GM19099 (cell line): Measurements from ENCODE around the gene CHMP4B.

ENCODE experiments used
- POLR2A ChIP-seq: IDR thresholded peaks from 3 replicates; pipeline ENCODE4 v1.6.1; 2011; ENCODE audit warnings: low read depth; ENCODE audit not compliant: insufficient read length; ENCODE audit errors: extremely low read depth

Gene CHMP4B

DNA sequence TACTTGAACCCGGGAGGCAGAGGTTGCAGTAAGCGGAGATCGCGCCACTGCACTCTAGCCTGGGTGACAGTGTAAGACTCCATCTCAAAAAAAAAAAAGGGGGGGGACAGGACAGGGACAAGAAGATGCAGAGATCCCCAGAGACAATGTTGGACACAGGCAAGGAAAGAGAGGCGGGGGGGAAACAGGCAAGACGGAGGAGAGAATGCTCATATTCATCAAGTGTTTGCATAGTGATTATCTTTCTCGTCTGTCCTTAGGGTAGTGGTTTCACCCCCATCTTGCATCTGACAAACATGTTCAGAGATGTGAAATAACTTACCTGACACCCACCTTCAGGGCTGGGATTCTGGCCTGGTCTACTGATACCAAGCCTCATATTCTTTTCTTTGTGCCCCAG, 29.0 kb downstream of the CHMP4B start:
- no peak for TF ChIP-seq POLR2A

DNA sequence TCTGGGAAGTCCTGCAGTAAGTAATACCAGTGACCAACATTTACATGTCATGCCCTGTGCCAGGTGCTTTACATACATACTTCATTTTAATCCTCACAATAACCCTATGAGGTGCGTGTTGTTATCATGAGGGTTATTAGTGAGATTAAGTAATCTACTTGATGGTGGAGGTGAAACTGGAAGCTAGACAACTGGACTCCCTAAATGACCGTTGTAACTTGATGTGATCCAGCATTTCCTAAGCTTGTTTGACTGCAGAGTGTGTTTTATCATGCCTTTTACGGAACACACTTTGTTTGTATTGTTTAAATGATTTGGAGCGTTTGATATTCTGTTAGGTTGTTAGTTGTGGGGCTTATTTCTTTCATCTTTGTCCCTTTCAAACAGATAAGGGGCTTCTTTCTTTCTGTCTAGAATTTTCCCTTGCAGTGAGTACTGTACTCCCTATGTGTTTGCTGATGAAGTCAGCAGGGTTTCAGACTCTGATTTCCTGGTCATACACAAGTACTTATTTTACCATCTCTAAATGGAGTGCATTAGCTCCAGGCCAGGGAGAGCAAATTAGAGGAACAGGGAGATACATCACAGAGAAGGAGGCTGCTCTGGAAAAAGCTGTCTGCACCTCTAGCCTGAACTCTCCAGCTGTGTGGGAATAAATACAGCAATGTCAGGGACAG, 29.7 kb downstream of the CHMP4B start:
- no peak for TF ChIP-seq POLR2A

DNA sequence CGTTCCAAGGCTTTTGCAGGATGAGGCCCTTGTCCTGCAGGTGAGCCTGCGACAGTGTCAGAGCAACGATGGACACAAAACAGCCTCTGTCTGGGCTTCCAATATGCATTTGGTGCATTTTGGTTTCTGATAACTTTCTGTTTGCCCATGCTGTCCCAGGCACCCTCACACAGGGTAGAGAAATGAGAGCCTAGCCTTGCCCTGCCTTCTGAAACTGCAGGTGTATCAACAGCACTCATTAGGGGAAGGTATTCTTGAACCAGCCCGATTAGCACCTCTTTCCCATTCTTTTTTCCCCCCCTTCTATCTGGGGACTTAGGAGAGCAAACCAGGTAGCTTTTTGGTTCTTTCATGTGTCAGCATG, 30.3 kb downstream of the CHMP4B start:
- TF ChIP-seq POLR2A, result no peak

- TF ChIP-seq POLR2A, result no peak
These were observed 31.2 kb downstream of the CHMP4B start for GRCh38 chr20:33842346-33842745.

DNA sequence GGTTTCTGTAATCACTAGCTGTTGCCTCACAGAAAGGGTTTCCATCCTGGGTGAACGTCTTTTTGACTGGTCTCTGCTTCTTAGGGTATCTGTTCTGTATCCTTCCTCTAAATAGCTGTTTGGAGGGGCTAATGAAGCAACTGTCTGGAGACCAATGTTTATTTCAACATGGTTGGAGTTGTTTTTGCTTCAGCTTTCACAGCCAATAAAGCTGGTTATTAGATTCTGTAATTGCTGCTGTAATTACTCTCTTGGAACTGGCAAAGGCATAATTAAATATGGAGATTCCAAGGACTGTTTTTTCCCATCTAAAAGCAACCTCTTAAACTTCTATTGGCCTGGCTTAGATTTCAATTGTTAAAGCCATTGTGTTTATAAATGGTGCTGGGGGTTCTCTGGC, 31.9 kb downstream of the CHMP4B start:
- no peak for TF ChIP-seq POLR2A

- no peak for TF ChIP-seq POLR2A
These were observed 32.7 kb downstream of the CHMP4B start for GRCh38 chr20:33843854-33844253.

GRCh38 chr20:33846291-33846935, 35.3 kb downstream of the CHMP4B start:
- no peak for TF ChIP-seq POLR2A

DNA sequence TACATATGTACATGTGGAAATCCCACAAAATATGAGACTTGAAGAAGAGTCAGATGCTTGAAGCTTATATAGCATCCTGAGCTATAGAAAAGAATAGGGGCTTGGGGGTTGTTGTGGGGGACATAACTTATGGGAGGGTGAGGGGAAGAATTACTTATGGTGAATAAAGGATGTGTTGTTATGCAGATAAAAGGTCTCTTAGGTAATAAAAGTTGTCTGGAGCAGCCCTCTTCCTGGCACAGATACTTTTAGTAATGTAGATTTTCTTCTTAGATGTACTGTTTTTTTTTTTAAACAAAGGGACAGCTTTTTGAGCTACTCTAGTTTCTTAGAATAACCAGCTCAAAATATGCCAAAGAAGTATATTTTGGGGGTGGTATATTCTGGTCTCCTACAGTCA, 35.9 kb downstream of the CHMP4B start:
- no peak for TF ChIP-seq POLR2A

GRCh38 chr20:33848391-33848790, 37.2 kb downstream of the CHMP4B start:
- TF ChIP-seq POLR2A, result no peak

DNA sequence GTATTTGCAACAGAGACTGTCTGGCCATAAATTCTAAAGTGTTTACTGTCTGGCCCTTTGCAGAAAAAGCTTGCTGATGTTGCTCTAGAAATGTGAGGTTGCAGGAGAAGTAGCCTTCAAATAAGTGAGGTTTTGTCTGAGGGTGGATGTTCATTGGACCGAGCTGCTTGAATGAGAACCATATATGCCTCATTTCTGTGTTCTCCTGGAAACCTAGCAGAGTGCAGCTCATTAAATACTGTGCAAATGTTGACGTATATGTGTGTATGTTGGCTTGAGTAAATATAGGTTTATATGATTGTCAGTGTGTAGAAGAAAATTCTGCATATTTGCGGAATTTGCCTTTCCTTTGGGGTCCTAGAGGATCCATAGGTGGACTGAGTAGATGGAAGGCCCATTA, 39.0 kb downstream of the CHMP4B start:
- no peak for TF ChIP-seq POLR2A

GRCh38 chr20:33851842-33852466, 40.8 kb downstream of the CHMP4B start:
- TF ChIP-seq POLR2A, result no peak

DNA sequence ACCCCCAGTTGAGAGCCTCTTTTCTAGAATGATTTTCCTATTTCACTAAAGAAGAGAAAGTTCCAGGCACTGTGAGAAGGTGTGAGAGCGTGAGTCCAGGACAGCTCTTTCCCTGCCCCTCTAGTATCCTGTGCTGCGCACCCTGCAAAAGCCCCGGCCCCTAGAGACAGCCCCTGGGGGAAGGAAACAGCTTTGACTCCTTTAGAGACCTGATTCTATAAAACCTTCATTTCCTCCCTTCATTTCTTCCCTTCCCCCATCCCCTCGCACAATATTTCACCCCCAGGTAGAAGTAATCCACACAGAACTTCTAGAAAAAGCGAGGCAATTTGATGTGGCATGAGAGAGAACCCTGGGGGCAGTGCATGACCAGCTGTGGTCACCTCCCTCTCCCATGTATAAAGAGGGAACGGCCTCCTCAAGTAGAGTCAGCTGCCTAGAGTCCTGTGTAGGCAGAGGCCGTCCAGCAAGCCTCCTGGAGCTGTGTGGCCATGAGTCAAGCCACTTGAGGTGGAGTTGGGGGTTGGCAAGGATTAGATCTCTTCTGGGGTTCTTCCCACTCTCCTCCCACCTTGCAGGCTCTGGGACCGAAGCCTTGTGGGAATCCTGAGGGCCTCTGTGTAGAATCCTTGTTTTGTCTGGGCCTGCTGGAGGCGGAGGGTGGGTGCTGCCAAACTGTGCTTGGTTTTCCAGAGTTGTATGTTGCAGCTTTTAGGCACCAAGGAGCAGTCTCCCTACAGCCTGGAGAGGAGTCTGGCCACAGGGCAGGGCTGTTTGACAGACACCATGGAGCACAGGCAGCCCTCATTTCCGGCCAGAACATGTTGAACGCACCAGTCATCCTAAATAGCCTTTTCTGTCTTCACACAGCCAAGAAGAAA, 41.7 kb downstream of the CHMP4B start:
- TF ChIP-seq POLR2A, result no peak

DNA sequence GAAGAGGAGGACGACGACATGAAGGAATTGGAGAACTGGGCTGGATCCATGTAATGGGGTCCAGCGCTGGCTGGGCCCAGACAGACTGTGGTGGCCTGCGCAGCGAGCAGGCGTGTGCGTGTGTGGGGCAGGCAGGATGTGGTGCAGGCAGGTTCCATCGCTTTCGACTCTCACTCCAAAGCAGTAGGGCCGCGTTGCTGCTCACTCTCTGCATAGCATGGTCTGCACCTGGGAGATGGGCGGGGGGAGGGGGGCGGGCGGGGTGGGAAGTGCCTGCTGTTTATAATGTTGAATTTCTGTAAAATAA, 42.3 kb downstream of the CHMP4B start:
- no peak for TF ChIP-seq POLR2A

DNA sequence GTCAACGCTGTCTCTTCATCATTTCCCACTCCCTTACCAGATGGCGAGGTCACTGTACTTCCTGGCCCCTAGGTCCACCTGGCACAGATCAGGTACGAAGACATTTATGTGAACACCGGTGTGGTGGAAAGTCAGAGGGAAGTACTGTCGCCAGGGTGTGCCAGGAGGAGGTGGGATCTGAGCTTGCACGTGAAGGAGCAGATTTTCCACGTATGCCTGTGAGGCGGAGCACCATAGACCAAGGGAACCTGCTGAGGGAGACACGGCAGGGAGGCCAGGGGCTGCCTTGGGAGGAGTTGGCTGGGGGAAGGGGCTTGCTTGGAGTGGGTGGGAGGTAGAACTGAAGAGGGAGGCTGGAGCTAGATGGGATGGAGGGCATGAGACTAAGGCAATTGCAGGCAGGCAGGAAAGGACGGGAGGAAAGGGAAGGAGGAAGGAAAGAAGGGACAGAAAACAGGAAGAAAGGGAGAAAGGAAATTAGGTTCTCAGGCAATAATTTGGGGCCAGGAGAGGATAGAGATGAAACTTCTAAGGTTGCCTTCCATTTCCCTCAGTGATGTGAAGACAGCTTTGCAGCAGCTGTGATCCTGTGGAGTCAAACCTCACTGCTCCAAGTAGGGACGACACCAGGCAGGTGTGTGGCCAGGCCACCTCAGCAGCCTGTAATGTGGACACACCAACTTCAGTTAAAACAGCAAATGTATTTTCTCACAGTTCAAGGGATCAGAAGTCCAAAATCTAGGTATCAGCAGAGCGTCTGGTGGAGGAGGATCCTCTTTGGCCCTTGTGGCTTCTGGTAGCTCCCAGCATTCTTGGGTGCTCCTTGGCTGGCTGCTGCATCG, 46.8 kb downstream of the CHMP4B start:
- TF ChIP-seq POLR2A, result no peak

- TF ChIP-seq POLR2A, result no peak
These were observed 47.5 kb downstream of the CHMP4B start for GRCh38 chr20:33858666-33859065.
